Coronary artery (tissue), 2 donors: Measurements from ENCODE around the gene HIPK4.
"Not testable (repeated sequence)": the region's sequence is repeated elsewhere in the genome, so short reads cannot be mapped to it uniquely, and the experiment has no call there.

Source experiments
- DNase-seq: peaks from one replicate; pipeline ENCODE4 v3.0.0-alpha.2; 2017; ENCODE audit warnings: low spot score
- H3K27ac ChIP-seq, 2 donors: fragments of 200-600 bp; sonication (generic); one replicate each; pipeline ENCODE4 v1.5.1; 2016 to 2019
- H3K4me3 ChIP-seq: fragments of 200-600 bp; sonication (generic); 2 replicates; pipeline ENCODE4 v1.5.1; 2016; ENCODE audit warnings: mild to moderate bottlenecking, moderate library complexity
- TF ChIP-seq, protein P1 (sequence below): fragments of 200-600 bp; sonication (generic); IDR thresholded peaks from one replicate; pipeline ENCODE4 v1.5.1; 2019; ENCODE audit warnings: antibody characterized with exemption

The HIPK4 gene

DNA sequence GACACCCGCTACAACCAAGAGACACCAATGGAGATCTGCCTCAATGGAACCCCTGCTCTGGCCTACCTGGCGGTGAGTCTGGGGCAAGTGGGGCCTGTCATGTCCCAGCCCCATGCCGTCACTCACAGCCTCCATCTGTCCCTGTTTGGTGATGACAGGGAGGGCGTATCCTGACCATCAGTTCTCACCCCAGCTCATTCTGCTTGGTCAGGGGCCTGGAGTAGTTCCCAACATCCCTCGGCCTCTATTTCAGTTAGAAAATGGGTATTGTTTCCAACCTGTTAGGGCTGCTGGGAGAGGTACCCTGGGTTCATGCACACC is 18.2 kb downstream of the HIPK4 start:
- Histone ChIP-seq H3K4me3 (no peak overlapping the region), H3K27ac (no peak overlapping the region)
- DNase-seq = no peak
- TF ChIP-seq, protein P1, sequence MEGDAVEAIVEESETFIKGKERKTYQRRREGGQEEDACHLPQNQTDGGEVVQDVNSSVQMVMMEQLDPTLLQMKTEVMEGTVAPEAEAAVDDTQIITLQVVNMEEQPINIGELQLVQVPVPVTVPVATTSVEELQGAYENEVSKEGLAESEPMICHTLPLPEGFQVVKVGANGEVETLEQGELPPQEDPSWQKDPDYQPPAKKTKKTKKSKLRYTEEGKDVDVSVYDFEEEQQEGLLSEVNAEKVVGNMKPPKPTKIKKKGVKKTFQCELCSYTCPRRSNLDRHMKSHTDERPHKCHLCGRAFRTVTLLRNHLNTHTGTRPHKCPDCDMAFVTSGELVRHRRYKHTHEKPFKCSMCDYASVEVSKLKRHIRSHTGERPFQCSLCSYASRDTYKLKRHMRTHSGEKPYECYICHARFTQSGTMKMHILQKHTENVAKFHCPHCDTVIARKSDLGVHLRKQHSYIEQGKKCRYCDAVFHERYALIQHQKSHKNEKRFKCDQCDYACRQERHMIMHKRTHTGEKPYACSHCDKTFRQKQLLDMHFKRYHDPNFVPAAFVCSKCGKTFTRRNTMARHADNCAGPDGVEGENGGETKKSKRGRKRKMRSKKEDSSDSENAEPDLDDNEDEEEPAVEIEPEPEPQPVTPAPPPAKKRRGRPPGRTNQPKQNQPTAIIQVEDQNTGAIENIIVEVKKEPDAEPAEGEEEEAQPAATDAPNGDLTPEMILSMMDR = no peak

DNA sequence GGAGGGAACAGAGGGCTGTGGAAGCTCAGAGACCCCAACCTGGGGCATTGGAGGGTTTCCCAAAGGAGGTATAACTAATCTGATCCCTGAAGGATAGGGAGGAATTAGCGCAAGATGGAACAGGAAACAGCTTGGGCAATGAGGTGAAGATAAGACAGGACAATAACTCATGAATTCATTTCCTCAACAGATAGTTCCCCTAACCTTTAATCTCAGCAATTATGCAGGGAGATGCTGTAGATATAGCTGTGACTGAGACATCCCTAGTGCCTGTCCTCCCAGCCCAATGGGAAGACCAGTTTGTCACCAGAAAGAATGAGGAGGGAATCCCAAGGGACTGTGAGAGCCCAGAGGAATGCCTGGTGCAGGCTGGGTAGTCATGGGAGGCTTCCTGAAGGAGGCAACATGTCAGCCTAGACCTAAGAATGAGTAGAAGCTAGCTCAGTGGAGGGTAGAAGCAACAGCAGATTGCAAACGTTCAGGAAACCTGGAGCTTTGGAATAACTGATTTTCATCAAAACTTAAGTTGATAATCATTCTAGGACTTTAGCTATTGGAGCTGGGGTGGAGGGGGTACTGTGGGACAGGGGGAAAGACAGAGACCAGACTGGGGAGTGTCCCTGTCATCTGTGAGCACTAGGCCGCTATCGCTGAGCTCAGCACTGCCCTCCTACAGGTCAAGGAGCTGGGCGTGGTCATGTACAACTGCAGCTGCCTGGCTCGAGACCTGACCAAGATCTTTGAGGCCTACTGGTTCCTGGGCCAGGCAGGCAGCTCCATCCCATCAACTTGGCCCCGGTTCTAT is 18.8 kb downstream of the HIPK4 start:
- TF ChIP-seq, protein P1 = no peak
- no peak overlapping the region for H3K27ac ChIP-seq
- no peak for DNase-seq
- H3K4me3 ChIP-seq = no peak overlapping the region

DNA sequence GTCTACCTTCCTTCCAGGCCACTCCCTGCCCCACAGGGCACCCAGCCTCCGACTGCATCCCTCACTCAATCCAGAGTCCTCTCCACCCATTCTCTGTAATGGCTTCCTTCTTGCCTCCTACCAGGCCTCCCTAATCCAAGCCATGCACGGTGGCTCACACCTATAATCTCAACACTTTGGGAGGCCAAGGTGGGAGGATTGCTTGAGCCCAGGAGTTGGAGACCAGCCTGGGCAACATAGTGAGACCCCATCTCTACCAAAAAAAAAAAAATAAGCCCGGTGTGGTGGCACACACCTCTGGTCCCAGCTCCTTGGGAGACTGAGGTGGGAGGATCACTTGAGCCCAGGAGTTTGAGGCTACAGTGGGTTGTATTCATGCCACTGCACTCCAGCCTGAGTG is 19.7 kb downstream of the HIPK4 start:
- not testable (repeated sequence) for DNase-seq, H3K4me3 ChIP-seq, H3K27ac ChIP-seq

DNA sequence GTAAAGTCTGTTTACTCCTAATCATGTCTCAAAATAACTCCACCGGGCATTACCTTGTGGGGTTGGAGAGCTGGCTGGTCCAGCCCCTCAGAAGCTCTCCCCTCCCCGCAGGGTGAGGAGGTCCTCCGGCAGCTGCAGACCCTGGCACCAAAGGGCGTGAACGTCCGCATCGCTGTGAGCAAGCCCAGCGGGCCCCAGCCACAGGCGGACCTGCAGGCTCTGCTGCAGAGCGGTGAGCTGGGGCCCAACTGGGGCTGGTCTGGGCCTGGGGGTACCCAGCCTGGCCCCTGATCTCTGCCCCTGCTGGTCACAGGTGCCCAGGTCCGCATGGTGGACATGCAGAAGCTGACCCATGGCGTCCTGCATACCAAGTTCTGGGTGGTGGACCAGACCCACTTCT is 20.2 kb downstream of the HIPK4 start:
- TF ChIP-seq, protein P1 = no peak
- H3K4me3 ChIP-seq = no peak overlapping the region
- H3K27ac ChIP-seq = no peak overlapping the region
- DNase-seq = no peak

DNA sequence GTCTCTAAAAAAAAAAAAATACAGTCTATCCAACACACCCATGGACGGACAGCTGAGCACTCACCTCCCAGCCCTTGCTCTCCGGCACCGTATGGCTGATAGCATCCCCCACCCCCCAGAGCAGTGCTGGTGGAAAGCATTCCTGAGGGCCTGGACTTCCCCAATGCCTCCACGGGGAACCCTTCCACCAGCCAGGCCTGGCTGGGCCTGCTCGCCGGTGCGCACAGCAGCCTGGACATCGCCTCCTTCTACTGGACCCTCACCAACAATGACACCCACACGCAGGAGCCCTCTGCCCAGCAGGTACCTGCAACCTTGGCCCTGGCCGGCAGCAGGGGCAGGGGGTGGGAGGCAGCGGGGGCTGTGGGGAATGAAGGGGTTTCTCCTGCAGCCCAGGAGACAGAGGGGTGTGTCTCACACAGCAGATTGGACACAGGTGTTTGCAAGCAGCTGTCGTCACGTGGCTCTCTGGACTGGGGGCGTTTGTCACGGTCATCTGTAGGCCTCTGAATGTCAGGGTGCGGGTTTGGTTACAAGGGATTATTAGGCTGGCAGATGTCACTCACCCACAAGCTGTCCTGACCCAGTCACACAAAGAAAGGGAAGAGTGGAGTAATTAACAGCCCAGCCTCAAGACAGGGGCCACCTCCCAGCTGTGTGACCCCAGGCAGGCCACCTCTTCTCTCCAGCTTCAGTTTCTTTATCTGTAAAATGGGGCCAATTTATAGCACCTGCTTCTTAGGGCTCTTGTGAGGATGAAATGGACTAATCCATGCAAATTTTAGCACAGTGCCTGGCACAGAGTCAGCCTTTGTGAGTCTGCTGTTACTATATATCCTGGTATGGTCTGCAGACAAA is 22.2 kb downstream of the HIPK4 start:
- no peak for DNase-seq
- H3K27ac ChIP-seq = no peak overlapping the region
- TF ChIP-seq, protein P1 = no peak
- no peak overlapping the region for H3K4me3 ChIP-seq

DNA sequence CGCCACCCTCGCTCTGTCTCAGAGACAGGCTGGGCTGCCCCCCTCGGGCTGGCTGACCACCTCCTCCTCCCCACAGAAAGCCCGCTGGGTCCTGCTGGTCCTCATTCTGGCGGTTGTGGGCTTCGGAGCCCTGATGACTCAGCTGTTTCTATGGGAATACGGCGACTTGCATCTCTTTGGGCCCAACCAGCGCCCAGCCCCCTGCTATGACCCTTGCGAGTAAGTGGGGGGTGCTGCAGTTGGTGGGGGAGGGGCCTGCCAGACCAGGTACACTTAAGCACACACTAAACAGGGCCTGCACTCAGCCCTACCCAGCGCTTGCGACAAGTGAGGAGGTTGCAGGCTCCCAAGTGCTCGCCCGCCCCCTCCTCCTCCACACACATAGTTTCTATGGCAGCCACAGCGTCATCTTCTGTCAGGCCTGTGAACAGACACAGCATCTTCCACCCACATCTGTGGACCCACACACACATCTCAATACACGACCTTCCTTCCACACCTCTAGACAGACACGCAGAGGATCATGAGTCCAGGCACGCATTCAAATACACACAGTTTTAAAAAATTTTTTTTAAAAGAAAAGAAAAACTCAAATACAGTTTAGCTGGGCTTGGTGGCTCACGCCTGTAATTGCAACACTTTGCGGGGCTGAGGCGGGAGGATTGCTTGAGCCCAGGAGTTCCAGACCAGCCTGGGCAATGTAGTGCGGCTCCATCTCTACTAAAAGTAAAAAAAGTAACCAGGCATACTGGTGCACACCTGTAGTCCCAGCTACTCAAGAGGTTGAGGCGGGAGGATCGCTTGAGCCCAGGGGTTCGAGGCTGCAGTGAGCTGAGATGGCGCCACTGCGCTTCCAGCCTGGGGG is 23.1 kb downstream of the HIPK4 start:
- H3K4me3 ChIP-seq = no peak overlapping the region
- TF ChIP-seq, protein P1 = no peak
- DNase-seq = no peak
- H3K27ac ChIP-seq = peak overlapping the region in 1 of 2 donors; percentile 16
